OCI-LY1 (cell line): ENCODE results near the gene ELMO1.

Experiments
- EZH2 ChIP-seq: fragments of 200-600 bp; sonication (generic), shearing (Covaris generic); IDR thresholded peaks from 2 replicates; pipeline ENCODE4 v1.8.0; 2017; ENCODE audit warnings: borderline replicate concordance, mixed run types, mild to moderate bottlenecking, antibody characterized with exemption, low read length, moderate library complexity, mixed read lengths
- TF ChIP-seq, protein P1 (sequence below): fragments of 200-600 bp; sonication (generic), shearing (Covaris generic); IDR thresholded peaks from 2 replicates; pipeline ENCODE4 v1.5.1; 2017; ENCODE audit warnings: mild to moderate bottlenecking, antibody characterized with exemption, low read length, moderate library complexity, mixed read lengths

- TF ChIP-seq, protein P1, sequence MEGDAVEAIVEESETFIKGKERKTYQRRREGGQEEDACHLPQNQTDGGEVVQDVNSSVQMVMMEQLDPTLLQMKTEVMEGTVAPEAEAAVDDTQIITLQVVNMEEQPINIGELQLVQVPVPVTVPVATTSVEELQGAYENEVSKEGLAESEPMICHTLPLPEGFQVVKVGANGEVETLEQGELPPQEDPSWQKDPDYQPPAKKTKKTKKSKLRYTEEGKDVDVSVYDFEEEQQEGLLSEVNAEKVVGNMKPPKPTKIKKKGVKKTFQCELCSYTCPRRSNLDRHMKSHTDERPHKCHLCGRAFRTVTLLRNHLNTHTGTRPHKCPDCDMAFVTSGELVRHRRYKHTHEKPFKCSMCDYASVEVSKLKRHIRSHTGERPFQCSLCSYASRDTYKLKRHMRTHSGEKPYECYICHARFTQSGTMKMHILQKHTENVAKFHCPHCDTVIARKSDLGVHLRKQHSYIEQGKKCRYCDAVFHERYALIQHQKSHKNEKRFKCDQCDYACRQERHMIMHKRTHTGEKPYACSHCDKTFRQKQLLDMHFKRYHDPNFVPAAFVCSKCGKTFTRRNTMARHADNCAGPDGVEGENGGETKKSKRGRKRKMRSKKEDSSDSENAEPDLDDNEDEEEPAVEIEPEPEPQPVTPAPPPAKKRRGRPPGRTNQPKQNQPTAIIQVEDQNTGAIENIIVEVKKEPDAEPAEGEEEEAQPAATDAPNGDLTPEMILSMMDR = no peak
- TF ChIP-seq EZH2 = no peak
These were observed 482.6 kb downstream of the ELMO1 start for GRCh38 chr7:36966039-36966438.
